LNCaP clone FGC (cell line): Measurements from ENCODE around the gene MRPL14.
A peak's percentile ranks its signal among the peaks of the same experiment; 100 is the strongest.

Experiments
- DNase-seq: peaks from one replicate; pipeline ENCODE4 v3.0.0-alpha.2; 2011; ENCODE audit warnings: low read depth
- H3K4me3 ChIP-seq: 2 replicates; pipeline ENCODE4 v1.5.1; 2011; ENCODE audit warnings: mild to moderate bottlenecking, low read depth, low read length, control low read depth
- TF ChIP-seq, protein P1 (sequence below): IDR thresholded peaks from 2 replicates; pipeline ENCODE4 v1.5.1; 2012; ENCODE audit warnings: mild to moderate bottlenecking; ENCODE audit not compliant: control insufficient read depth, insufficient read depth; ENCODE audit errors: extremely low read depth

MRPL14 gene

GRCh38 chr6:44084231-44085014 is 42.8 kb downstream of the MRPL14 start:
- no peak overlapping the region for H3K4me3 ChIP-seq
- TF ChIP-seq, protein P1, sequence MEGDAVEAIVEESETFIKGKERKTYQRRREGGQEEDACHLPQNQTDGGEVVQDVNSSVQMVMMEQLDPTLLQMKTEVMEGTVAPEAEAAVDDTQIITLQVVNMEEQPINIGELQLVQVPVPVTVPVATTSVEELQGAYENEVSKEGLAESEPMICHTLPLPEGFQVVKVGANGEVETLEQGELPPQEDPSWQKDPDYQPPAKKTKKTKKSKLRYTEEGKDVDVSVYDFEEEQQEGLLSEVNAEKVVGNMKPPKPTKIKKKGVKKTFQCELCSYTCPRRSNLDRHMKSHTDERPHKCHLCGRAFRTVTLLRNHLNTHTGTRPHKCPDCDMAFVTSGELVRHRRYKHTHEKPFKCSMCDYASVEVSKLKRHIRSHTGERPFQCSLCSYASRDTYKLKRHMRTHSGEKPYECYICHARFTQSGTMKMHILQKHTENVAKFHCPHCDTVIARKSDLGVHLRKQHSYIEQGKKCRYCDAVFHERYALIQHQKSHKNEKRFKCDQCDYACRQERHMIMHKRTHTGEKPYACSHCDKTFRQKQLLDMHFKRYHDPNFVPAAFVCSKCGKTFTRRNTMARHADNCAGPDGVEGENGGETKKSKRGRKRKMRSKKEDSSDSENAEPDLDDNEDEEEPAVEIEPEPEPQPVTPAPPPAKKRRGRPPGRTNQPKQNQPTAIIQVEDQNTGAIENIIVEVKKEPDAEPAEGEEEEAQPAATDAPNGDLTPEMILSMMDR: no peak
- DNase-seq: no peak

- TF ChIP-seq, protein P1: no peak
- H3K4me3 ChIP-seq: no peak overlapping the region
- DNase-seq: no peak
Measured at GRCh38 chr6:44082872-44083321, 44.4 kb downstream of the MRPL14 start.

GRCh38 chr6:44081753-44082152 is 45.5 kb downstream of the MRPL14 start:
- TF ChIP-seq, protein P1: no peak
- H3K4me3 ChIP-seq: no peak overlapping the region

GRCh38 chr6:44080561-44081521 is 46.4 kb downstream of the MRPL14 start:
- TF ChIP-seq, protein P1: no peak
- no peak for DNase-seq
- H3K4me3 ChIP-seq: no peak overlapping the region

More at GRCh38 chr6:44081753-44082152, 45.5 kb downstream of the MRPL14 start:
- DNase-seq: no peak

DNA sequence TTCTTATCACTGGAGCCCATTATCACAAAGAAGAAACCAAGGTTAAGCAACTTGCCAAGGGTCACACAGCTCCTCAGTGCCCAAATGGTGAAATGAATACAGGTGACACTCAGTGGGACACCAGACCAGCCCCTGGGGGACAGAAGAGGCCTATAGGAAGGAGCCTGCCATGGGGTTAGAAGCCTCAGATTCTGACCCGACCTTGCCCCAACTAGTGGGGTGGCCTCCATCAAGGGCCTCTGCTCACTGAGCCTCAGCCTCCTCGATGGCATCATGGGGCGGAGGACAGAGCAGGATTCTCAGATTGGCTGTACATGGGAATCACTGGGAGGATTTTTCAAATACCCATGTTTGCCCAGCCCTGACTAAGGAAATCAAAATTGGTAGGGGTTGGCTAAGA is 47.6 kb downstream of the MRPL14 start:
- TF ChIP-seq, protein P1: no peak
- no peak overlapping the region for H3K4me3 ChIP-seq
- no peak for DNase-seq

- DNase-seq: no peak
- TF ChIP-seq, protein P1: peak; percentile 95
- no peak overlapping the region for H3K4me3 ChIP-seq
Measured at GRCh38 chr6:44078827-44079671, 48.2 kb downstream of the MRPL14 start.
